Subcutaneous adipose tissue (tissue), 4 donors: Measurements from ENCODE around the gene SLC1A4. TPM values are rescaled to one million over a fixed set of nuclear protein-coding genes. Genes with fewer than 3 reads are reported as not detected.

Source experiments
- CTCF ChIP-seq: fragments of 450-650 bp; IDR thresholded peaks from one replicate; pipeline ENCODE4 v1.5.1; 2016; ENCODE audit warnings: low read depth, mild to moderate bottlenecking, control low read depth, antibody characterized with exemption, moderate library complexity
- small RNA-seq: library from RNA; depleted of rRNA; stranded (forward); fragments of <200 nt; gene quantifications from one replicate; pipeline ENCODE3, GENCODE V24; 2016
- total RNA-seq, 4 donors: library from RNA; depleted of rRNA; stranded (reverse); fragments of >200 nt; gene quantifications; one replicate each; pipeline ENCODE4 v1.1.0, GENCODE V29; 2016

SLC1A4 gene
- total RNA-seq, 4 donors from 2014 or later = 2.6 to 15.5 (median 6.8) TPM

GRCh38 chr2:65067806-65068553 lies 78.8 kb downstream of the SLC1A4 start:
- TF ChIP-seq CTCF = no peak

- no peak for TF ChIP-seq CTCF
Observed at GRCh38 chr2:65069439-65069824, 80.2 kb downstream of the SLC1A4 start.

- no peak for TF ChIP-seq CTCF
Observed at GRCh38 chr2:65070172-65070830, 81.1 kb downstream of the SLC1A4 start.

- no peak for TF ChIP-seq CTCF
Observed at GRCh38 chr2:65070856-65071255, 81.7 kb downstream of the SLC1A4 start.

GRCh38 chr2:65071499-65072180 lies 82.4 kb downstream of the SLC1A4 start:
- TF ChIP-seq CTCF = no peak

- TF ChIP-seq CTCF = no peak
Observed at GRCh38 chr2:65072181-65072970, 83.2 kb downstream of the SLC1A4 start.

Small RNA genes lying within 50 kb of the gene (small RNA-seq; reads per million reads assigned to genes)
- not detected for gene RNU6-548P

Other genes with a start within 250 kb of the SLC1A4 start
- gene CEP68, start 67.0 kb downstream of the SLC1A4 start, total RNA-seq = 10 to 100 TPM; 22.4 to 39.7 (median 26.6) TPM
- gene RAB1A, start 140.7 kb downstream of the SLC1A4 start, total RNA-seq = 100 to 1,000 TPM in 3 of 4 donors, 10 to 100 TPM in 1; 91.2 to 216 (median 115) TPM
- 100 to 1,000 TPM in 3 of 4 donors, 10 to 100 TPM in 1; 92.3 to 162 (median 132) TPM for gene ACTR2, start 238.4 kb downstream of the SLC1A4 start, total RNA-seq